Measurements from ENCODE around the gene SNRPA1.
"Not testable (repeated sequence)": the region's sequence is repeated elsewhere in the genome, so short reads cannot be mapped to it uniquely, and the experiment has no call there.

The SNRPA1 gene

DNA sequence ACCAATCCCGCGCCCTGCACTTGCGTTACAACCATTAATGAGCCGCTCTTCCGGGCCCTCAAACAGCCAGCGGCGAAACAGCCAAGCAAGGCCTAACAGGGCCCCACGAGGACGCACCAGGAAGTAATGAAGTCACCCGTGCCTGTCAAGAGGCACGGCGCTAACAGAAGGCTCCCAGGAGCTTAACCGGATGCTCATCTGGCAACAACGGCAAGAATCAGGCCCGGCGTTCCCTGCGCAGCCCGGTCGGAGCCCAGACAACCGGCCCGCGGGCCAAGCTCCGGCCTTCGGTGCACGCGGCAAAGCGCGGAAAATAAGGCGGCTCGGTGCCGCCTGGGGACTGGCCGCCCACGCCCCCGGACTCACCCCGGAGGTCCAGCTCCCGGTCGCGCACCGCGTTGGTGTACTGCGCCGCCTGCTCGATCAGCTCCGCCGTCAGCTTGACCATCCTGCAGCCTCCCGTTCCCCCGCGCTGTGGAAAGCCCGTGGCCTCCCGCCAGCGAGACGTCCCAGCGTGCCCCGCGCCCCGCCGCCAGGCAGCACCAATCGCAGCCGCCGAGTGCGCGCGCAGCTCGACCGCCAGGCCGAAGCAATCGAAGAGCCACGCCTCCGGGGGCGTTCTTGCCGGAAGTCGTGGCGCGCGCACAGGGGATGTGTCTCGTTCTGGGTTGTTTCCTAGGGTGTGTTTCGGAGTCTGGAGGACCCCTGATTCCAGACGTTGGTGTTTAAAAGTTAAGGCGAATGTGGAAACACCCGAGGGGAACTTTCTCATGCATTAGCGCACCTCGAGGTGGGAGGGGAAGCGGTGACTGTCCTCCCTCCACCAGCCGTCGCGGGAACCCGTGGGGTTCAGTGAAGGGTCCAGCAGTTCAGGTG is at the start of gene SNRPA1:
Gene SNRPA1, minus strand, starts transcription at position 518 of the 876 bp plus-strand sequence. Its CDS starts 70 bp downstream, at position 448.
- DNase-seq: peak; percentile 85

DNA sequence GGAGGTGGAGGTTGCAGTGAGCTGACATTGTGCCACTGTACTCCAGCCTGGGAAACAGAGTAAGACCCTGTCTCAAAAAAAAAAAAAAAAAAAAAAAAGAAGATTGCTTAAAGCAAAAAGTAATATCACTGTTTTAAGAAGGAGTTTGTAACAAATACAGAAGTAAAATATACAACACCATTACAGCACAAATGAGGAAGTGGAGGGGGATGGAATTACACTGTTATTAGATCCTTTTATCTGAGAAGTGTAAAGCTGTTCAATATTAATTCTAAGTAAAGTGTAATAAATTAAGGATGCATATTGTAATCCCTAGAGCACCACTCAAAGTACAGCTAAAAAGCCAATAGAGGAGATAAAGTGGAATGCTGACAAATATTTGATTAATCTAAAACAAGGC is 47.0 kb upstream of the SNRPA1 start:
- no peak for DNase-seq

DNA sequence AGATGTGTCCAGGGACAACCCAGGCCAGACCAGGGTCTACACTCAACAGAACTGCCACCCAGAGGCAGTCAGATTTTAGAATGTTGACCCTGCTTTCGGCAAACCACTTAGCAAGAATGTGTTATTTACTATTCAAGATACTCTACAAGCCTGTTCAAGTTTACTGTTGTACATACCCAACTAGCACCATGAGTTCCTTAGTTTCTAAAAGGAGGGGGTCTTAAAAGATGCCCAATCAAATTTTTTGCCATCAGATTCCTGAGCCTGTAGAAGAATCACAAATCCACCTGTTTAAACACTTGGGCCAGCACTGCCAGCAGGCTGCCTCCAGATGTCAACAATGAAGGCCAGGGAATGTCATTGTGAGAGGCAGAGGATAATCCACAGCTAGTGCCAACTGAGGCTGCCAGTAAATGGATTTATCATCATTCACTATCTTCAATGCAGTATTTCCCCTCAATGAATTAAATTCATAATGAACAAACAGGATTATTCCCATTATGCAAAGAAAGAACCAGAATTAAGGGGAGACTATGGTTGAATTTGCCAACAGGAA is 43.5 kb upstream of the SNRPA1 start:
- no peak for DNase-seq

DNA sequence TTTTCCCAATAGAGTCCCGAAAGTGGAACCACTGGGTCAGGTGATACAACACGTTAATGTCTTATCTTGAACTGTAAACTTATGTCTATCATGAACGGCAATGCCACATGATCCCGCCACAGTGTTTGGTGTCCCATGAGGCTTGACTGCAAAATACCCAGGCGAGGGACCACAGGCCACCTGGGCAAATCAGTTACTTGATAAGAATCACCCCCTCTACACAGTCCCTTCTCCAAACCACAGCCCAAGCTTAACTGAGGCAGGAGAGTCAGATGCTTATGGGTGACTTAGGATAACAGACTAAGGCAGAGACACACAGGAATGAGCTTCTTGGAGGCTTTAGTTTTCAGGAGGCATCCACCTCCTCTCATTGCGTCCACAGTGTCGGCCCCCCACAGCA is 42.9 kb upstream of the SNRPA1 start:
- DNase-seq: no peak

DNA sequence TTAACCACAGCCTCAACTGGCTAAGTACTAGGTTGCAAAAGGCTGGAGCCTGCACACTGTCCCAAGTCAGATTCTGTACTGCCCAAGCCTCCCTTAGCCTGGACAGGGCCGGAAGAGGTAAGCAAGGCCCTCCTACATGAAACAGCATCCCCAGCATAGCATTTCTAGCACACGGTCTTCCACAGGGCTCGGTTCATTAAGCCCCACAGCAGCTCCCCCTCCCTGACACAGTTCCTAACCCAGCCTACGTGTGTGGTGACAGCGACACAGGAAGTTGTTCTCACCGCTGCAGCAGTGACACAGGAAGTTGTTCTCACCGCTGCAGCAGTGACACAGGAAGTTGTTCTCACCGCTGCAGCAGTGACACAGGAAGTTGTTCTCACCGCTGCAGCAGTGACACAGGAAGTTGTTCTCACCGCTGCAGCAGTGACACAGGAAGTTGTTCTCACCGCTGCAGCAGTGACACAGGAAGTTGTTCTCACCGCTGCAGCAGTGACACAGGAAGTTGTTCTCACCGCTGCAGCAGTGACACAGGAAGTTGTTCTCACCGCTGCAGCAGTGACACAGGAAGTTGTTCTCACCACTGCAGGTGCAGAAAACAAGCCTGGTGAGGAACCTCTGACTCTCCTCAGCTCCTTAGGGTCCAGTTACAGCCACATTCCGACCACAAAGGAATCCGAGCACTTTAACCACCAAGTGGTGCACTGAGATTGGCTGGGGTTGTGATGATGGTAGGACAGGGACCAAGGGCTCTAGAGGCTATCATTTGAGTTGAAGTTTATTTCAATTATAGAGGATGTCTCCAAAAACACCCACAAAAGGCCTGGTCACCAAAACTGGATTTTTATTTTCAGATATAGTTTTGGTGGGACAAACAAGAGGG is 39.1 kb upstream of the SNRPA1 start:
- DNase-seq: not testable (repeated sequence)

DNA sequence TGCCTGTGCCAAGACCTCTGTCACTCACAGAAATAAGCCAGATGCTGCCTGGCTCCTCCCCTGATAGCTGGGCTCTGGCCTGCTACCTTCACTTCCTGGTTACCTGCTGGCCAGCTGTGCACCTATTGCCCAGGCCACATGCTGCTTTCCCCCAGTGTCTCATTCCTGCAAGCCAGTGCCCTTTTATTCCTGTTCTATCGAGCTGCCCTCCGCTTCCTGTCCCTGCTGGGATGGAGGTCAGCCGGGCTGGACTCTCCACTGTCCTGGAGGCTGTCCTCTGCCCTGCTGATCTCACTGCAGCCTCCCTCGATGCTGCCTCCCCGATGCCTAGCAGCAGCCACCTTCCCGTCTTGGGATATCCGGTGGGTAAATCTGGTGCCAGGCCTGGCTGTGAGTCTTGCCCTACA is 37.0 kb upstream of the SNRPA1 start:
- DNase-seq: no peak

DNA sequence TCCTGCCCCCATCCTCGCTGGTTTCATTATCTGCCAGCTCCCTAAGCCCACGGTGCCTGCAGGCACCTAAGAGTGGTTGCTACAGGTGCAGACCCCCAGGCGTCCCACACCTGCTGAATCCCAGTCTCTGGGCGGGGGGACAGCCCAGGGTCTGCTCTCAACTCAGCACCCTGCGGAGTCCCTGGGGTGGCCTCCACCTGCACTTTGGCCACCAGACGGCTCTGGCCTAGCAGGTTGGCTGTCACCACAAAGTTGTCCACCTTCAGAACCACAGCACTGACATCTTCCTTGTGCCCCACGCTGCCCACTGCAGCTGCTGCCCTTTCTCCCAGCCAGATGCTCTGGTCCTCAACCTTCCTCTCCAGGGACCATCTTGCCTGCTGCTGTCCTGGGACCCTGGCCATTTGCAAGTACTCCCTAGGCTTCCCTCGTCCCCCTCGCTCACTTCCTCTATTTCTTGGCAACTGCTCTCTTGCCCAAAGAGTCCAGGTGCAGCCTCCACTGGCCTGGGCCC is 34.9 kb upstream of the SNRPA1 start:
- DNase-seq: no peak

DNA sequence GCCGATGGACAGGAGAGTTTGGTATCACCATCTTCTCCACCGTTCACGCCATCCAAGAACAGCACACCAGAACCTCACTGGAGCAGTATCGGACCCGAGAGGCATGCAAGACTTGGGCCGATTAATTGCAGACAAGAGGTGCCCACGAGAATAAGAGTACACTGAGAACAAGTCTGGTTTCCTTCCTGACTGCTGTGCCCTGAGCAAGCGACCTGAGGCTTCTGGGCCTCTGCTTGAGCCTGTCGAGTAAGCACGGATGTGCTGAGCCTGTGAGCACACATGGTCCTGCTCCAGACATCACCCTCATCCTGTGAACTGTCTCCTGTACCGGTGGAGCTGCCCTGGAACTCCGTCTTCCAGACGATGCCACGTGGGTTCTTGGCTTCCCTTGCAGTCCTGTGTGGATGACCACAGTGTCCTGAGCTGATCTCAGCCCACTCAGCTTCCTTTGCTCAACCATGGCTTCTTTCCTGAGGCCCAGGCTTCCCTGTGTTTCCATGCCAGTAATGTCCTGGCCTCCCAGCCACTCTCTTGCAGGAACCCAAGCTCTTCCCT is 34.3 kb upstream of the SNRPA1 start:
- no peak for DNase-seq

DNA sequence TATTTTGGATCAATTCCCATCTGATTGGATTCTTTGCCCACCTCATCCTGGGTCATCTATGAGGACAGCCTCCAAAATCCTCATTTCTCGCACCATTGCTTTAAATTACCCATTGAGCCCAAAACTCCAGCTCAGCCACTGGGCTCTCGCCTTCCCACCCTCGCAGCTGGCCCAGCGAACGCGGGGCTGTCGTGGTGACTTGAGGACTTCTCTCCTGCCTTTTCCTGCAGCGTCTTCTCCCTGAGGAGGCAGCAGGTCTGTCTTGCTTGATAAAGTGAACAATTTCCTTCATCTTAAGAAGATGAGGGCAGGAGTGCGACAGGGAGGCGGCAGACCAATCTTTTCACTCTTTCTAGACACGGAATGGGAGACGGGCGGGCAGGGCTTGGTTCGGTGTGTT is 33.0 kb upstream of the SNRPA1 start:
- no peak for DNase-seq

DNA sequence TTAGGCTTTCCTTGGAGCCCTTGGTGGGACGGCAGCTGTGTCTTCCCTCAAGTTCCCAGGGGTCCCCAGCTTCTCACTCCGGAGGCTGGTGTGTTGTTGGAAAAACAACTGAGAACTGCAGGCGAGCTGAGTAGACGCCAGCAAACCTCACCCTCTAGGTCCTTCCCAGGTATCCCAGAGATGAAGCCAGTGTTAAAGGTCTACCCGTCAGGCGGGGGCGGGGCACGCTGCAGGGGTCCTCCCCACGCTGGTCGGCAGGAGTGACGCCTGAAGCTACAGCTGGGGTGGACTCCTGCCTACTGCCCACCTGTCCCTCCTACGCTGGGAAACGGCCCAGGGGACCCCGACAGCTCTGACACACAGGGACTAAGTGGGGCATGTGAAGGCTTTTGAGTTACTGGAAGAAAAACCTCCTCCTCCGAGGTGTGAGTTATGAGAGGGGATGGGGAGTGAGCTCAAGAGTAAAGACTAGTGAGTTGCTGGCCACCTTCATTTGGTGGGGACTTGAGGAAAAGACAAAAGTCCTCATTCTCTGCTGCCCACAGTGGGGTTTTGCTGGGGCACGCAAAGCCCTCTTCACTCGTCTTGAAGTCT is 32.2 kb upstream of the SNRPA1 start:
- no peak for DNase-seq

DNA sequence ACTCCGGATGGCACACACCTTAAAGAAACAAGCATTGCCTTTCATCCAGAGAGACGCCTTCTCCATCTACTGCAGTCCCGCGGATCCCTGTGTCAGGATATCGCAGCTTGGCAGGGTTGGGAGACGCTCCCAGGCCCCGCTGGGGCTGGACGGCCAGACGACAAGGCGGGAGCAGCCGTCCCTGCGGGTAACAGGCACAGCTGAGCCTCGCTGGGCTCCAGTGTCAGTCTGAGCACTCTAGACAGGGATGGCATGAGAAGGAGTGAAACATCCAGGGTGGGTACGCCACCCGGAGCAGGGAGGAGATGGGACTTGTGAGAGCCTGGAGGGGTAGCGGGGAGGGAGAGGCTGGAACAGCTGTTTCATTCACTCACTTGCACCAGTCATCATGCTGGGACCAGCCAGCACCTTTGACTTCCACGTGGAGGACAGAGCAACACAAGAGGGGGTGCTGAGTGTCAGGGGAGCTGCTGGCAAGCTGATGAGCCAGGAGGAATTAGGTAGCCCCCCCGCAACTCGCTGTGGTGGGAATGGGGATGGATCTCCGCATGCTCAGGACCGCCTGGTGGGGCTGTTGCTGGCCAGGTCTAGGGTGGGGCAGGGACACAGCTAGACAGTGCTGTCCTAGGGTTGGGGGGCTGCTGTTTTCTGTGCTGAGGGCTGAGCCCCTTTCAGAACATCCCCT is 31.6 kb upstream of the SNRPA1 start:
- DNase-seq: no peak

DNA sequence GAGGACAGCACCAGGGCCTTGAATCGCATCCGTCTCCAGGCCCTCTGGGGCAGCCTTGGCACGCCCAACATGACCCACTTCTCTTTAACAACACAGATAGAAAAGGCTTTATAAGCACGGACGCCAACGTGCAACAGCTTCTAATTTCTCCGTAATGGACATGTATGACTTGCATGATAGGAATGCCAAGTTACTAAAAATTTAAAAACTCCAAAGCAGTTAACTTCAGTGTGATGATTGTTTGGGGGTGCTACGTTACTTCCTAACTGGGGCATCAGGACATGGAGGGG is 30.9 kb upstream of the SNRPA1 start:
- DNase-seq: no peak

DNA sequence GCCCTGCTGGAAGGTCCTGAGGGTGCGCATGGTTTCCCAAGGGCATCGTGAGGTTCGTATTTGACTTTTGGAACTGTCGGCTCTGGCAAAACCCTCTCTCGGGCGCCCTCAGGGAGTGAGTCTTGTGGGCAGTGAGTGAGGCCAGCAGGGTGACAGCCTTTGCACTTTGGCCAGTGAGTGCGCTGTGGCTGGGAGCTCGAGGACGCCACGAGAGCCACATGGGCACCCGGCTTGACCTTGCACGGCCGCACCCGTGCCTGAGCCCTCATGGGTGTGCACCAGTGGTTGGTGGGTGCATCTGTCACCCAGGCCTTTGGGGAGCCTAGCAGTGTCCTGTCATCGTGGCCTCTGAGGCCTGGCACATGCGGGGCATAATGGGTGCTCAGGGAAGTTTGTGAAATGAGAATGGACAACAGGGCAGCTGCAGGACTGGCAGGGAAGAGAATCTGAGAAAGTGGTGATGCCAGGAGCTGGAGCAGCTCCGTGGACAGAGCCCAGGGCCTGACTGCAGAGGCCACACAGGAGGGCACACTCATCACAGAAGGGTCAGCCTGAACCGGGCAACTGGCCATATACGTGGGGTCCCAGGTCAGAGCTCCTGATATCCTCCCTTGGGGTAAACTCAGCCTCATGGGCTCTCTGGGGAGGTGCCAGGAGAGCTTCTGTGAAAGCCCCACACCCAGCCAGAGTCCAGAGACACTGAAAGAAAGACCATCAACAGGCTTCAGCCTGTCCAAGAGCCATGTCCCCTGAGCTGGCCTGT is 30.4 kb upstream of the SNRPA1 start:
- no peak for DNase-seq

DNA sequence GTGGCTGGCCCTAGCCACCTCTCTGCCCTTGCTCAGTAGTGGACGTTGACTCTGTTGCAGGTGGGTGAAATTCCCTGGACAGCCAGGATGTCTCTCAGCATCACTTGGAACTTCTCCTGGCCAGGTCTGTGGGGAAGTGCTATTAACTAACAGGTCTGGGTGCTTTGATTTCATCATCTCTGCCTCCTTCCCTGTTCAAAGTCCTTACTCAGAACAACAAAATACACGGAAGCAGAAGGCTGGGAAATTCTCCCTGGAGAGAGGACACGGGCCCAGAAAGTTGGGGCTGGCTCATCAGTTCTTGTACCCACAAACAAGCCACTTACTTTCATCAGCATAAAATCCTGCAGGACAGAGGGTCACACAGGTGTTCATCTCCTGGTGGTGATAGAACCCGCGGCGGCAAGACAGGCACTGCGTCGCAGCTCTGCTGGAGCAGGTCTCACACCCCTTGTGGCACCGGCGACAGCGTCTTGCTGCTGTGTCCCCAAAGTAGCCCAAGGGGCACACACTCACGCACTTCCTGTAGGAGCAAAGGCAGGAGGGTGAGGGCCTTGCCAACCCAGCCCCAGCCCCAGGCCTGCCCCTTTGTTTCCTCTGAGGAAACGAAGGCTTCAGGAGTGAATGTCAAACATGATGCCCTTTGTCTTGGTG is 29.6 kb upstream of the SNRPA1 start:
- DNase-seq: no peak

DNA sequence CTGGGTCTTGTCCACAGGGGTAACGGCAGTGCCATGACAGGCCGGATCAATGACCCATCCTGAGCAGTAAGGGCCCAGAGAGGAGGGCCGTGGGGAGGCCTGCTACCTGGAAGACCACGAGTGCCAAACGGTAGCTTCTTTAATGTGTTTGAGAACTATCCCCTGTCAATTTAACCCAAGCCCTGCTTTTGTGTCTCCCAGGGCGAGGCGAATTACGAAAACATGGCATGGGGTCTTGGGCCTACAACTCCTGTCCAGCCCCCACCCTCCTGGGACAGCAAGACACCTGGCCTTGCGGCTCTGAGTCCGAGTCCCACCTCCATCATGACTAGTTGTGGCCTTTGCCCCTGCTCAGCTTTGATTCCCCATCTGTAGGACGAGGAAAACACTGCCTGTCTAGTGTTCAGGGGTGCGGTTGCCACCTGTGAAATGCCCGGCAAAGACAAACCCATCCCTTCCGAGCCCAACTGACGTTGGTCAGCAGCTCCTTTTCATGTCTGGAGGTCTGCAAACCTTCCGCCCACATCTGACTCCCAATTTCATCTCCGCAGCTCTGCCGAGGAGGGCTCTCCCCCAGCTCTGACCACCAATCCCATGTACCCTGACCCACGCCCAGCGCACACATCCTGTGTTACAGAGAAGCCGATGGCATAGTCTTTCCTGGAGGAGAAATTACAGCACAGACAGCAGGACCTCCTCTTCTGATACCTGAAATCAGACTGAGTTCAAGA is 28.9 kb upstream of the SNRPA1 start:
- no peak for DNase-seq

DNA sequence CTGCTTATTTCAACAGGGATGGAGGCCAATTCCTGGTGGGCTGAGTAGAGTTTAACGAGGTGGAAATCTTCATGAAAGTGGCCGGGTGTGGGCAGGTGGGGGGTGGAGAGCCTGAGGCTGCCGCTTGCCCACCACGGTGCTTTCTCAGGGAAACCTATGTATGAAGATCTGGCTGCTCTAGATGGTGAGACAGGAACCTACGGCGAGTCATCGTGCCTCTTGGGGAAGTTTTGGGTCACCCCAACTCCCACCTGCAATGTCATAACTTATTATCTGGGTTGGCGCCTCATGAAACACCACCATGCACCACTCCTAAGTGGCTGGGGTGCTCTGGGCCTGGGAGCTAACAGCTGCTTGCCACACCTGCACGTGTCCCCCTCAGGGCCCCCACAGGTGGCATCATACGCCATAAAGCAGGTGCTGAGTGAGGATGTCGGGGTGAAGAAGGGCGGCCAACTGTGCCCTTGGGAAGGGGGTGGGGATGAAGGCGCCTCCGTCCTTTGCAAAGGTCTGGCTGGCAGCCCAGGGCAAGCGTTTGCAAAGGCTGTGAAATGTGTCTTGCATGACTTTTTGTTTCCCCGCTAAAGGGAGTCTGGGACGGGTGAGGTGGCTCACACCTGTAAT is 27.9 kb upstream of the SNRPA1 start:
- DNase-seq: no peak

DNA sequence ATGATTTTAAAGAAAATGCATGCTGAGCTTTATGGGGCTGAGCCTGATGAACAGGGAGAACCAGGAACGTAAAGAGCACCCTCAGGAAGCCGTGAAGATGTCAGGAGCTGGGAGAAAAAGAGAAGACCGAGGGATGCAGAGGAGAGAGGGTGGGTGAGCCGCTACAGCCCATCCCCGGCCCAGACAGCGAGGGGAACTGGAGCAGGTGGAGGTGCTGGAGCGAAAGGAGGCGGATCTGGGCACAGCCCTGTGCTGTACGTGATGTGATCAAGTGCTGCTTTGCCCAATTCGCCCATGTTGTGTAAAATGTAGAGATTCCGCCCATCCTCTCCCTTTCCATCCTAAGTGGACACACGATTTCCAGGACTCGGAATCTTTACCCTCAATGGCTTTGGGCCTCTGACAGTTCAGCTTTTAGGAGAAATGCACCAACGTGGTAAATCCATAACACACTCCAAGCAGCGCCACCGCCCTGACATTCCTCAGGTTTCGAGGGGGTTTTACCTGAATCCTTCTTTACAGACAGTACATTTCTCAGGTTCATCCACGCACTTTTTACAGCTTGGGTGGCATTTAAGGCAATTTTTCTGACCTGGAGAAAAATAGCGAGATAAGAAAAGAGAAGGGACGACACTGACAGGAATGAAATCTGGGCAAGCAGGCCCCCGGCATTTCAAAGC is 27.1 kb upstream of the SNRPA1 start:
- DNase-seq: no peak

DNA sequence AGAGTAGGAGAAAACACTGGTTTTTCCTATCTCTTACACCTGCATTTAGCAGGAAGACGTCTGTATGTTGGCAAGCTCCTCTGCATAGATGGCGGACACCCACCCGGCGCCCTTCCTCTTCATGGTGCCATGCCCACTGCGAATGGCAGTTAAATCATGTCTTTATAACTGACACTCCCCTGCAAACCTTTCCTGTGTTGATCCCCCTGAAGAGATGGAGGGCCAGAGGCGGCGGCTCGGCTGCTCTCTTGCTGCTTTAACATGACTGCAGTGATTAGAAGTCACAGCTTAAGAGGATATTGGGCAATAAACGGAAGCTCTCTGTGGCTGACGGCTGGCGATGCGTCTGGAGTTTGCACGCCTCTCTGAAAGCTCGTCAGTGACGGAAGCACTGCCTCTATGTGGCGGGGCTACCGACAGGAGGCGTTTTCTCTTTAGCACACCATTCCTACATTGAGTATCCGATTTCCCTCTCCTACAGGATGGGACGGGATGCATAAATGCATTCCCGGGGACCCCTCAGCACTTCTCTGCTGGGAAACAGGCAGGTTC is 25.5 kb upstream of the SNRPA1 start:
- no peak for DNase-seq

DNA sequence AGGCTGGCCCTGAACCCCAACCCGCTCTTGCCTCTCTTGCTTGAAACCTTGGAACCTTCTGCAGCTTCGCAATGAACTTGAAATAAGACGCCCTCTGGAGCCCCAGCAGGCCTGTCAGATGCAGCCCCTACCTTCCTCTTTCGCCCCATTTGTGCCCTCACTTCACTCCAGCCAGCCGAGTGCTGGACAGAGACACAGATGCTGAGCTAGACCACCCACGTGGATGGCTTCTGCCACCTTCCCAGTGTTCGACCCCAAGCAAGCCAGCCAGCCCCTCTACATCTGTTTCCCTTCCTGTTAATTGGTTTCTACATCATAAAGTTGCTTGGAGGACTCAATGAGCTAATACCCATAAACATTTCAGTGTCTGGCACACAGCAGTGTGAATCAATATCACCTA is 23.8 kb upstream of the SNRPA1 start:
- no peak for DNase-seq

All from NCI-H526 treated with DMSO at 0.1 percent for 48 hours (cell line).